ENCODE data around the gene SLC45A2.

DNA sequence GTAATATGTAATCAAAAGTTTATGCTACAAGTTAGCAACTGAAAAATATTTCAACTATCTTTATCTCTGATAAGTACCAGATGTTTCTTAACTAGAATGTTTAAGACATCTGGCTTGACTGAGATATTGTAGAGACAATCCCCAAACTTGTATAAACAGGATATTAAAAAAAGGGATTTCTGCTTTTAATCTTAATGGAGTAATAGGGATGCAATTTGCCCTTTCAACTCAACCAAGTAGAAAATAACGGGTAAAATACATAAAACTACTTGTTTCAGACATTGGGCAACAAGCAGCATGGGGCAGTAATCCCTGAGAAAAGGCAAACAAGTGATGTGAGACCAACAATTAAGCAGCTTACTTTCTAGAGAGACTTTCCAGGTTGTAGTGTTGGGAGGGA, 83.3 kb downstream of the SLC45A2 start:
- TF ChIP-seq, protein P1, sequence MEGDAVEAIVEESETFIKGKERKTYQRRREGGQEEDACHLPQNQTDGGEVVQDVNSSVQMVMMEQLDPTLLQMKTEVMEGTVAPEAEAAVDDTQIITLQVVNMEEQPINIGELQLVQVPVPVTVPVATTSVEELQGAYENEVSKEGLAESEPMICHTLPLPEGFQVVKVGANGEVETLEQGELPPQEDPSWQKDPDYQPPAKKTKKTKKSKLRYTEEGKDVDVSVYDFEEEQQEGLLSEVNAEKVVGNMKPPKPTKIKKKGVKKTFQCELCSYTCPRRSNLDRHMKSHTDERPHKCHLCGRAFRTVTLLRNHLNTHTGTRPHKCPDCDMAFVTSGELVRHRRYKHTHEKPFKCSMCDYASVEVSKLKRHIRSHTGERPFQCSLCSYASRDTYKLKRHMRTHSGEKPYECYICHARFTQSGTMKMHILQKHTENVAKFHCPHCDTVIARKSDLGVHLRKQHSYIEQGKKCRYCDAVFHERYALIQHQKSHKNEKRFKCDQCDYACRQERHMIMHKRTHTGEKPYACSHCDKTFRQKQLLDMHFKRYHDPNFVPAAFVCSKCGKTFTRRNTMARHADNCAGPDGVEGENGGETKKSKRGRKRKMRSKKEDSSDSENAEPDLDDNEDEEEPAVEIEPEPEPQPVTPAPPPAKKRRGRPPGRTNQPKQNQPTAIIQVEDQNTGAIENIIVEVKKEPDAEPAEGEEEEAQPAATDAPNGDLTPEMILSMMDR (conservative IDR thresholded peaks at IDR 0.05; ENCODE audit: low read length): no peak
- no peak for TF ChIP-seq EZH2phosphoT487 (IDR thresholded peaks at IDR 0.05; ENCODE audit: borderline replicate concordance, low read depth, low read length)
